Myocyte (in vitro differentiated cells): ENCODE measurements around the gene CMTR2. TPM values are rescaled to one million over a fixed set of nuclear protein-coding genes. Genes with fewer than 3 reads are reported as not detected.
A peak's percentile ranks its signal among the peaks of the same experiment; 100 is the strongest.
"Not testable (repeated sequence)": the region's sequence is repeated elsewhere in the genome, so short reads cannot be mapped to it uniquely, and the experiment has no call there.

Experiments used
- DNase-seq: peaks from one replicate; pipeline ENCODE4 v3.0.0-alpha.2; 2012; ENCODE audit warnings: low read depth
- polyA plus RNA-seq: library from polyadenylated mRNA; unstranded; fragments of >200 nt; gene quantifications from one replicate; pipeline ENCODE4 v1.2.1, GENCODE V29; 2012; ENCODE audit warnings: missing spikeins
- total RNA-seq: library from RNA; depleted of rRNA; stranded (reverse); fragments of >200 nt; gene quantifications from 2 replicates; pipeline ENCODE4 v1.2.3, GENCODE V29; 2014

The CMTR2 gene
- total RNA-seq: 39.2 and 53.9 TPM in 2 replicates
- 9.6 TPM for polyA plus RNA-seq

GRCh38 chr16:71288890-71289731, at the start of gene CMTR2:
CMTR2 (minus strand) TSS chr16:71289402; CDS start chr16:71285920, 3,482 bp downstream.
- peak; percentile 98 for DNase-seq

GRCh38 chr16:71338632-71339031, 49.4 kb upstream of the CMTR2 start:
- no peak for DNase-seq

- no peak for DNase-seq
These were observed 49.0 kb upstream of the CMTR2 start for GRCh38 chr16:71338193-71338592.

- DNase-seq: no peak
These were observed 48.4 kb upstream of the CMTR2 start for GRCh38 chr16:71337631-71338030.

- no peak for DNase-seq
These were observed 38.9 kb upstream of the CMTR2 start for GRCh38 chr16:71328151-71328550.

GRCh38 chr16:71327720-71328119, 38.5 kb upstream of the CMTR2 start:
- no peak for DNase-seq

- no peak for DNase-seq
These were observed 30.8 kb upstream of the CMTR2 start for GRCh38 chr16:71319999-71320398.

GRCh38 chr16:71315269-71315668, 26.1 kb upstream of the CMTR2 start:
- no peak for DNase-seq

GRCh38 chr16:71313591-71313990, 24.4 kb upstream of the CMTR2 start:
- DNase-seq: not testable (repeated sequence)

GRCh38 chr16:71311553-71312158, 22.5 kb upstream of the CMTR2 start:
- DNase-seq: peak; percentile 44

GRCh38 chr16:71303938-71304337, 14.7 kb upstream of the CMTR2 start:
- DNase-seq: peak; percentile 78

- DNase-seq: no peak
These were observed 8.1 kb upstream of the CMTR2 start for GRCh38 chr16:71297341-71297634.

- no peak for DNase-seq
These were observed 7.6 kb upstream of the CMTR2 start for GRCh38 chr16:71296584-71297340.

GRCh38 chr16:71295950-71296349, 6.7 kb upstream of the CMTR2 start:
- no peak for DNase-seq

- no peak for DNase-seq
These were observed 4.7 kb upstream of the CMTR2 start for GRCh38 chr16:71293919-71294318.

GRCh38 chr16:71292095-71292494, 2.9 kb upstream of the CMTR2 start:
- DNase-seq: not testable (repeated sequence)

GRCh38 chr16:71289732-71290062, 495 bp upstream of the CMTR2 start:
- DNase-seq: no peak

GRCh38 chr16:71288570-71288889, 672 bp downstream of the CMTR2 start:
- DNase-seq: no peak

- peak; percentile 6 for DNase-seq
These were observed 1.3 kb downstream of the CMTR2 start for GRCh38 chr16:71287911-71288310.

- no peak for DNase-seq
These were observed 1.7 kb downstream of the CMTR2 start for GRCh38 chr16:71287454-71287853.

- DNase-seq: no peak
These were observed 5.6 kb downstream of the CMTR2 start for GRCh38 chr16:71283612-71284011.

GRCh38 chr16:71282943-71283342, 6.3 kb downstream of the CMTR2 start:
- no peak for DNase-seq
